GM06990 (cell line): ENCODE data around the gene GAD2.

Source experiments
- DNase-seq: peaks from one replicate; pipeline ENCODE4 v3.0.0-alpha.2; 2011; ENCODE audit not compliant: insufficient read length; ENCODE audit errors: extremely low read depth
- H3K27me3 ChIP-seq: replicated peaks from 2 replicates; pipeline ENCODE4 v1.6.0; 2011; ENCODE audit warnings: low read length; ENCODE audit not compliant: control insufficient read depth, insufficient read depth
- H3K36me3 ChIP-seq: 2 replicates; pipeline ENCODE4 v1.5.1; 2011; ENCODE audit warnings: low read length; ENCODE audit not compliant: control insufficient read depth, insufficient read depth
- H3K4me3 ChIP-seq: replicated peaks from 2 replicates; pipeline ENCODE4 v1.5.1; 2011; ENCODE audit warnings: low read depth, mild to moderate bottlenecking, control low read depth, low read length
- TF ChIP-seq, protein P1 (sequence below): IDR thresholded peaks from 2 replicates; pipeline ENCODE4 v1.5.1; 2011; ENCODE audit warnings: low read length, control low read depth, mild to moderate bottlenecking, inconsistent platforms; ENCODE audit not compliant: insufficient read depth, poor library complexity, severe bottlenecking

GAD2 gene

DNA sequence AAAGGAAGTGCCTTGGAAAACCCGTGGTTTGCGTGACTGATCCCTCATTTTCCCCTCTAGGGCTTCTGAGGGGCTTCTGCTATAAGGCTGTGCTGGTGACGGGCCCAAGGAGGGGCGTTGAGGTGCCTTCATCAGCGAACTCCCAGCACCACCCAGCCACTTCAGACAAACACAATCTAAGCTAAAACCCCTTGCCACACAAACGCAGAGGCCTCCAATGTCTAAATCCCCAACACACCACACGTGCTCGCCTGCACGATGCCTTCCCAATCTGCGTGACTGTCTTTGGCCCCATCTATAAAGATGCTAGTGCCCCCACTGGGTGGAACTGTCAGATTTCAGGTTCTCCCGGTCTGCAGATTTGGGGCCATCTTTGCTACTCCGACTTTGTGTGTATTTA lies 4.1 kb upstream of the GAD2 start:
- Histone ChIP-seq H3K36me3 (no peaks in the 10 kb centered on the region), H3K27me3 (peaks cover 7% of the 10 kb centered on the region; the same call in 1 of the 2 replicates), H3K4me3 (no peak overlapping the region)
- TF ChIP-seq, protein P1, sequence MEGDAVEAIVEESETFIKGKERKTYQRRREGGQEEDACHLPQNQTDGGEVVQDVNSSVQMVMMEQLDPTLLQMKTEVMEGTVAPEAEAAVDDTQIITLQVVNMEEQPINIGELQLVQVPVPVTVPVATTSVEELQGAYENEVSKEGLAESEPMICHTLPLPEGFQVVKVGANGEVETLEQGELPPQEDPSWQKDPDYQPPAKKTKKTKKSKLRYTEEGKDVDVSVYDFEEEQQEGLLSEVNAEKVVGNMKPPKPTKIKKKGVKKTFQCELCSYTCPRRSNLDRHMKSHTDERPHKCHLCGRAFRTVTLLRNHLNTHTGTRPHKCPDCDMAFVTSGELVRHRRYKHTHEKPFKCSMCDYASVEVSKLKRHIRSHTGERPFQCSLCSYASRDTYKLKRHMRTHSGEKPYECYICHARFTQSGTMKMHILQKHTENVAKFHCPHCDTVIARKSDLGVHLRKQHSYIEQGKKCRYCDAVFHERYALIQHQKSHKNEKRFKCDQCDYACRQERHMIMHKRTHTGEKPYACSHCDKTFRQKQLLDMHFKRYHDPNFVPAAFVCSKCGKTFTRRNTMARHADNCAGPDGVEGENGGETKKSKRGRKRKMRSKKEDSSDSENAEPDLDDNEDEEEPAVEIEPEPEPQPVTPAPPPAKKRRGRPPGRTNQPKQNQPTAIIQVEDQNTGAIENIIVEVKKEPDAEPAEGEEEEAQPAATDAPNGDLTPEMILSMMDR, result no peak
- no peak for DNase-seq

DNA sequence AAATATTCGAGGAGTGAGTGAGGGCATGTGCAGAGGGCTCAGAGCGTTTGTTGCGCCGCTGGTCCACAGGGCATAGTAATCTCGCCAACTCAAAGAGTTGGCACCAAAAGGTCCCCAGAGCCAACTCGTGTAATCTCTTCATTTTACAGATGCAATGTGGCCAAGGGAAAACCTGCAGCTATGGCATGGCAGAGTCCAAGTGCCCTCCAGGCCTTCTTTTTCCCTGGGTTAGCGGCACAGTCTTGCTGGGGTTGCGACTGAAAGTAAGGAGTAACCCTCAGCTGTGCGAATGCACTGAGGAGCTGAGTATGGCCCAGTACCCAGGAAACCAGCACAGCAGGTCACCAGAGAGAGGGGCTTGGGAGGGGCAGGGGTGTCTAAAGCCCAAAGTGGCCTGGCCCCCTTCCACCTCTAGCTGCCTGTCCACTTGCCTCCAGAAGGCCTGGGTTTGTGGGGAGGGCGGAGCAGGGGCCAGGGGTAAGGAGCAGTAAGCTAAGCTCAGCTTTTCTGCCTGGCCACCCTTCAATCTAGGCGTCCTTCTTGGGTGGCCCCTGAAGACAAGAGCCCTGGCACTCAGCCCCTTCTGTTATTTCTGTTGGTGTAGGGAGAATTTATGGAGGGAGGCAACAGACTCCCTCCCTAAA lies 3.3 kb upstream of the GAD2 start:
- Histone ChIP-seq H3K36me3 (no peaks in the 10 kb centered on the region), H3K4me3 (no peak overlapping the region), H3K27me3 (peaks cover 7% of the 10 kb centered on the region)
- TF ChIP-seq, protein P1, result no peak
- DNase-seq, result no peak

DNA sequence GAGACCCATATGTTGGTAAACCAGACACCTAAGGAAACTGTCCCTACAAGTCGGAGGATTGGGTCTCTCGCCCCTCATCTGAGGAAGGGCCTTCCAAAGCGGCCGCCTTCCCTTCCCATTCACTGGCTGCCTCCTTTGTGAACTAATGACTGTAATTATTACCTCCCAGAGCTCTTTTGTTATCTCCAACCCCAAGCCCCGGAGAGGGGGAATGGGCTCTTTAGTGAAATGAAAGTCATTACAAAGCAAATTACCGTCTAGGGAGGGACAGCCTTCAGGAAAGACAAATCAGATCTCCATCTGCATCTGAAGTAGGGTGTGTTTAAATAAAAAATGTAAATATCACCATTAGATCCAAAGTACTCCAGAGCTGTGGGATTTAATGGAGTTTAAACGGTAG lies 2.6 kb upstream of the GAD2 start:
- TF ChIP-seq, protein P1, result no peak
- Histone ChIP-seq H3K4me3 (no peak overlapping the region), H3K27me3 (peaks cover 7% of the 10 kb centered on the region), H3K36me3 (no peaks in the 10 kb centered on the region)
- no peak for DNase-seq

DNA sequence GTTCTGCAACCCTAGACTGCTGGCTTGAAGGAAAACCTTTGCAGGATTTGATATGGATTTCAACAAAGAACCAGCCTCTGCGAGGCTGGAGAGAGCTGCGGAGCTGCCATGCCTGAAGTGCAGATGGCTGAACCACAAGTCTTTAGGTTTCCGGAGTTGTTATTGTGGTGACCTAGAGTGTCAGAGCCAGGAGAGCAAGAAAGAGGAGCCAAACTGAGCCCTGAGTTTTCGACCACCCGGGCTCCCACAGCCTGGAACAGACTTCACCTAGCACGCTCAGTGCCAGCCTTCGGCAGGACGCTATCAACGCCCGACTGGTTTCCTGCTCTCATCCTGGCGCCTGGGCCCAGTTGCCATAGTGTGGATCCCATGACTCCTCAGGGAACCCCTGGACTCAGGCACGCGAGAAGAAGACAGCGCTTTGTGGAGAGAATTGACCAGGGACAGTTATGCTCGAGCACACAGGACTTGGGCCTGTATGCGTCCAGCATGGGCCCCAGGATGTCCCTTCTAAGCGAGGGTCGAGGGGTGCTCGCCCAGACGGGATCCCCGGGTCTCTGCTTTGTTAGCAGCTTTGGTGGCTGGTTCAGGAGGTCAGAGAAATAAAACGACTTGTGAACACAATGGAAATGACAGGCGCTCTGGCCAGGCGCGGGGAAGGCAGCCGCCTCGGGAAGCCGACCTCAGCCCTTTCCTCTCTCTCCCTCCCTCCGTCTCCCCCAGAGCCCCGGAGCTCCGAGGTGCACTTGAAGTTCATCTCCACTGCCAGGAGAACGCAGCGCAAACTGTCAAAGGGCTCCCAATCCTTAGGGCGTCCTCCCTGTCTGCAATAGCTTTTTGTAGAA lies 1.8 kb upstream of the GAD2 start:
- no peak for DNase-seq
- Histone ChIP-seq H3K27me3 (peaks cover 7% of the 10 kb centered on the region), H3K4me3 (no peak overlapping the region; the same call in 1 of the 2 replicates), H3K36me3 (no peaks in the 10 kb centered on the region)
- TF ChIP-seq, protein P1, result no peak

DNA sequence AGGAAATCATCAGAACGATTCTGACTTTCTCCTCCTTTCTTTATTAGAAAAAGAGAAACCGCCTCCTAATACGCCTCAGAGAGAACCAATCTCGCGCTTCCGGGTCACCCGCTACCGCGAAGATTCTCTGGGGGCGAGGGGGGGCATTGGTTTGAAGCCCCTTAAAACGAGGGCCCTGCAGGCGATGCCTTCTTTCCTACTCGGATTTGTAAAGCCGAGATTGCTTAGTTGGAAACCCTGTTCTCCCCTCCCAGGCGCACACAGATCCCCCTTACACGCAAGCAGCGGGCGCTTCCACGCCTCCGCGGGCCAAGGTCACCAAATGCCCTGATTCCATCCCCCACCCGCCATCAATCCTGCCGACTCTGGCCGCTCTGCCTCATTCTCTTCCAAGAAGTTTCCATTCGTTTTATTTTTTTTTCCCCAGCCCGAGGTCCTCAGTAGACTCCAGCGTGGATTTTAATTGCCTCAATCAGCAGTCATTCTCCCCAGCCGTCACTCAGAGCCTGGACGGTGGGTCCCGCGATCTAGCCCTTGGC lies 1.1 kb upstream of the GAD2 start:
- Histone ChIP-seq H3K27me3 (peaks cover 7% of the 10 kb centered on the region), H3K36me3 (no peaks in the 10 kb centered on the region), H3K4me3 (no peak overlapping the region; the same call in 1 of the 2 replicates)
- no peak for DNase-seq
- TF ChIP-seq, protein P1, result no peak
